ENCODE results near the gene UBASH3B.

DNA sequence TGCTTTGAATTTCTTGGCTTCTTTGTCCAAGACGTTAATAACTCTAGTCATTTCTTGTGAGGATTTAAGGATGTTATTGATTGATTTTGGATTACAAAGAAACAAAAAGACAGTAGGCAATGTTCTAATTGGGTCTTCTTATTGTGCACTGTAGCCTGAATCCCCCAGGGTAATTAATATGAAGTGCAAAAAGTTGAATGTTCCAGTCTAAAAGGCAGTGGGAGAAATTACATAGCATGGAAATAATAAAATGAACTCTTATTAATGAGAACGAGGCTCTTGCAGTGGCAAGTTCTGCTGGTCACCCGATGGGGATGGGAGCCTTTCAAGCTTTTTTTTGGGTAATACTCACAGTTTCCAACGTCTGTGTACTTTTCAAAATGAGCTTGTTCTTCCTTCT is 45.6 kb downstream of the UBASH3B start:
- TF ChIP-seq, protein P1, sequence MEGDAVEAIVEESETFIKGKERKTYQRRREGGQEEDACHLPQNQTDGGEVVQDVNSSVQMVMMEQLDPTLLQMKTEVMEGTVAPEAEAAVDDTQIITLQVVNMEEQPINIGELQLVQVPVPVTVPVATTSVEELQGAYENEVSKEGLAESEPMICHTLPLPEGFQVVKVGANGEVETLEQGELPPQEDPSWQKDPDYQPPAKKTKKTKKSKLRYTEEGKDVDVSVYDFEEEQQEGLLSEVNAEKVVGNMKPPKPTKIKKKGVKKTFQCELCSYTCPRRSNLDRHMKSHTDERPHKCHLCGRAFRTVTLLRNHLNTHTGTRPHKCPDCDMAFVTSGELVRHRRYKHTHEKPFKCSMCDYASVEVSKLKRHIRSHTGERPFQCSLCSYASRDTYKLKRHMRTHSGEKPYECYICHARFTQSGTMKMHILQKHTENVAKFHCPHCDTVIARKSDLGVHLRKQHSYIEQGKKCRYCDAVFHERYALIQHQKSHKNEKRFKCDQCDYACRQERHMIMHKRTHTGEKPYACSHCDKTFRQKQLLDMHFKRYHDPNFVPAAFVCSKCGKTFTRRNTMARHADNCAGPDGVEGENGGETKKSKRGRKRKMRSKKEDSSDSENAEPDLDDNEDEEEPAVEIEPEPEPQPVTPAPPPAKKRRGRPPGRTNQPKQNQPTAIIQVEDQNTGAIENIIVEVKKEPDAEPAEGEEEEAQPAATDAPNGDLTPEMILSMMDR (IDR thresholded peaks at IDR 0.05): no peak
- TF ChIP-seq ZFX (IDR thresholded peaks at IDR 0.05; ENCODE audit: borderline replicate concordance): no peak
